Osteocyte (in vitro differentiated cells): ENCODE measurements around the gene OBP2B. TPM values are rescaled to one million over a fixed set of nuclear protein-coding genes. Genes with fewer than 3 reads are reported as not detected.
"Not testable (repeated sequence)": the region's sequence is repeated elsewhere in the genome, so short reads cannot be mapped to it uniquely, and the experiment has no call there.

ENCODE experiments used
- DNase-seq: peaks from one replicate; pipeline ENCODE4 v3.0.0; 2021; ENCODE audit warnings: mixed read lengths; ENCODE audit not compliant: unreplicated experiment; ENCODE audit errors: extremely low spot score
- H3K27ac Mint-ChIP-seq: one replicate; pipeline ENCODE4 v1.8.0; 2021; ENCODE audit warnings: mild to moderate bottlenecking, mixed read lengths; ENCODE audit not compliant: unreplicated experiment
- H3K27me3 Mint-ChIP-seq: one replicate; pipeline ENCODE4 v1.8.0; 2021; ENCODE audit warnings: mixed read lengths; ENCODE audit not compliant: unreplicated experiment
- H3K36me3 Mint-ChIP-seq: one replicate; pipeline ENCODE4 v1.8.0; 2021; ENCODE audit warnings: mixed read lengths; ENCODE audit not compliant: unreplicated experiment
- H3K4me1 Mint-ChIP-seq: one replicate; pipeline ENCODE4 v1.8.0; 2021; ENCODE audit warnings: mixed read lengths; ENCODE audit not compliant: unreplicated experiment
- H3K4me3 Mint-ChIP-seq: one replicate; pipeline ENCODE4 v1.8.0; 2021; ENCODE audit warnings: mild to moderate bottlenecking, moderate library complexity, mixed read lengths; ENCODE audit not compliant: unreplicated experiment
- H3K9me3 Mint-ChIP-seq: one replicate; pipeline ENCODE4 v1.8.0; 2021; ENCODE audit warnings: mixed read lengths; ENCODE audit not compliant: unreplicated experiment
- total RNA-seq: library from RNA; stranded (reverse); gene quantifications from 2 replicates; pipeline ENCODE4 v1.2.1, GENCODE V29; 2021
- TF ChIP-seq, protein P1 (sequence below): fragments of 200-600 bp; sonication (generic); IDR thresholded peaks from 2 replicates; pipeline ENCODE4 v1.5.0; 2021; ENCODE audit warnings: antibody characterized with exemption, mild to moderate bottlenecking, moderate library complexity

Gene OBP2B
- total RNA-seq, 1 donor from 2014 or later, result not detected

DNA sequence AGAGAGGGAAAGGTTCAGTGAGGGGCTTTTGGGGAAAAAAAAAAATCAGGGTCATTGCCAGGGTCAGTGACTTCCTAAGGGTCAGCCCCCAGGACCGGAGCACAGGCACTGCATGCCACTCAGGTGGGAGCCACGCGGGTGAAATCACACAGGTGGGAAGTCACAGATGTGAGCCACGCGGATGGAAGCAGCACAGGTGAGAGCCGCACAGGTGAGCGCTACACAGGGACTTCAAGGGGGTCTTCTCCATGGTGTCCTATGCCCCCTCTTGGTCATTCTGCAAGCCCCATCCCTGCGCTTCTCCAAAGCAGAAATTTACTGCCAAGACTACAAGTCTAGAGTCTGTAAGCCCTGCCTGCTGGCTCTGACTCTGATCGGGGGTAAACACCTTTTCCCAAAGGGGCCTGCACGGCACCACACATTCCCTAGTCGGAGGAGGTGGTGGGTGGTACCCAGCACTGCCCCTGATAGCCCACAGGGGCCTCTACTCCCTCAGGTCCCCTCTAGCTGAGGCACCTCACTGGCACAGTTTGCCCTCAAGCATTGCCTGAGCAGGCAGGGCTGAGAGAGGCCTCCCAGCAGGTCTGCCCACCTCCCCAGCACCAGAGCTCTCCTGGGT, 18.3 kb upstream of the OBP2B start:
- TF ChIP-seq, protein P1, sequence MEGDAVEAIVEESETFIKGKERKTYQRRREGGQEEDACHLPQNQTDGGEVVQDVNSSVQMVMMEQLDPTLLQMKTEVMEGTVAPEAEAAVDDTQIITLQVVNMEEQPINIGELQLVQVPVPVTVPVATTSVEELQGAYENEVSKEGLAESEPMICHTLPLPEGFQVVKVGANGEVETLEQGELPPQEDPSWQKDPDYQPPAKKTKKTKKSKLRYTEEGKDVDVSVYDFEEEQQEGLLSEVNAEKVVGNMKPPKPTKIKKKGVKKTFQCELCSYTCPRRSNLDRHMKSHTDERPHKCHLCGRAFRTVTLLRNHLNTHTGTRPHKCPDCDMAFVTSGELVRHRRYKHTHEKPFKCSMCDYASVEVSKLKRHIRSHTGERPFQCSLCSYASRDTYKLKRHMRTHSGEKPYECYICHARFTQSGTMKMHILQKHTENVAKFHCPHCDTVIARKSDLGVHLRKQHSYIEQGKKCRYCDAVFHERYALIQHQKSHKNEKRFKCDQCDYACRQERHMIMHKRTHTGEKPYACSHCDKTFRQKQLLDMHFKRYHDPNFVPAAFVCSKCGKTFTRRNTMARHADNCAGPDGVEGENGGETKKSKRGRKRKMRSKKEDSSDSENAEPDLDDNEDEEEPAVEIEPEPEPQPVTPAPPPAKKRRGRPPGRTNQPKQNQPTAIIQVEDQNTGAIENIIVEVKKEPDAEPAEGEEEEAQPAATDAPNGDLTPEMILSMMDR, result no peak
- DNase-seq, result peak; percentile 80
- Mint-ChIP-seq H3K4me1 (no peaks in the 10 kb centered on the region), H3K36me3 (no peaks in the 10 kb centered on the region), H3K4me3 (no peak overlapping the region), H3K27me3 (peaks cover 29% of the 10 kb centered on the region), H3K9me3 (no peaks in the 10 kb centered on the region), H3K27ac (no peak overlapping the region)

DNA sequence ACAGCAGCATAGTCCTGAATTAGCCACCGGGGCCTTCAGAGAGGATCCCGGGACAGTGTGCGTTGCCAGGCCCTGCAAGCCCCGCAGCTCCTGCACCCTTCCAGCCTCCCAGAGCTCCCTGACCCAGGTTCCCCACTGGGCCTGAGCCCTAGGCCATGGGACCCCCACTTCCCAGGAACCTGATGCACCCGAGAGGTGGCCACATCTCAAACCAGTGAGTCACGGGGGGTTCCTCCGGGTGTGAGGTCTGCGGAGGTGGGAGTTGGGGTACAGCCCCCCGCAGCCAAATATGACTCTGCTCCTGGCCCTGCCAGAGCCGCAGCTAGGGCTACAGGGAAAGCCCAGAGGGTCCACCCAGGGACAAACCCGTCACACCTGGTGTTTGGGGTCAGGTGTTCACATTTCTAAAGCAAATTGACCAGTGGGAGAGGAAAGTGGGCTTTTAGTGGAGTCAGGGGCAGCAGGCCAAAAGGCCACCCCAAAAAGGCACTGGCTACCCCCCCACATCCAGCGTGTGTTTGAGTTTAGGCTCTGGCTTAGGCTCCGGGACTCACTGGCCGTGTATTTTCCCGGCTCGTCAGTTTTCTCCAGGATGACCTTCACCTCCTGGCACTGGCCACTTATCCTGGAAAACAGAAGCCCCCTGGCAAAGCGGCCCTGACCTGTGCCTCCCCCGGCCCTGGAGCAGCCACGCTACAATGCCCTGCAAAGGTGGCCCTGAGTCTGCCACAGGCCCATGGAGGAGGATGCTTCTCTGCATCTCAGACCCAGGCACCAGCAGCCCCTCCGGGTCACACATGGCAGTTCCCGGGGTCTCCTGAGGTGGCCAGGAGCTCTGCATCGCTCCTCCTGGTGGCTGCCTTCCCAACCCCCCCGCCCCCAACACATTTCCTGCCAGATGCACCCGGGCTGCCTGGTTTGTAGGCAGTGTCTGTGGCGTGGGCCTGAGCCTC, 17.4 kb upstream of the OBP2B start:
- no peaks in the 10 kb centered on the region for H3K36me3 Mint-ChIP-seq
- TF ChIP-seq, protein P1, result no peak
- no peaks in the 10 kb centered on the region for H3K9me3 Mint-ChIP-seq
- H3K4me3 Mint-ChIP-seq, result no peak overlapping the region
- no peak overlapping the region for H3K27ac Mint-ChIP-seq
- no peak for DNase-seq
- no peaks in the 10 kb centered on the region for H3K4me1 Mint-ChIP-seq
- H3K27me3 Mint-ChIP-seq, result peaks cover 23% of the 10 kb centered on the region

DNA sequence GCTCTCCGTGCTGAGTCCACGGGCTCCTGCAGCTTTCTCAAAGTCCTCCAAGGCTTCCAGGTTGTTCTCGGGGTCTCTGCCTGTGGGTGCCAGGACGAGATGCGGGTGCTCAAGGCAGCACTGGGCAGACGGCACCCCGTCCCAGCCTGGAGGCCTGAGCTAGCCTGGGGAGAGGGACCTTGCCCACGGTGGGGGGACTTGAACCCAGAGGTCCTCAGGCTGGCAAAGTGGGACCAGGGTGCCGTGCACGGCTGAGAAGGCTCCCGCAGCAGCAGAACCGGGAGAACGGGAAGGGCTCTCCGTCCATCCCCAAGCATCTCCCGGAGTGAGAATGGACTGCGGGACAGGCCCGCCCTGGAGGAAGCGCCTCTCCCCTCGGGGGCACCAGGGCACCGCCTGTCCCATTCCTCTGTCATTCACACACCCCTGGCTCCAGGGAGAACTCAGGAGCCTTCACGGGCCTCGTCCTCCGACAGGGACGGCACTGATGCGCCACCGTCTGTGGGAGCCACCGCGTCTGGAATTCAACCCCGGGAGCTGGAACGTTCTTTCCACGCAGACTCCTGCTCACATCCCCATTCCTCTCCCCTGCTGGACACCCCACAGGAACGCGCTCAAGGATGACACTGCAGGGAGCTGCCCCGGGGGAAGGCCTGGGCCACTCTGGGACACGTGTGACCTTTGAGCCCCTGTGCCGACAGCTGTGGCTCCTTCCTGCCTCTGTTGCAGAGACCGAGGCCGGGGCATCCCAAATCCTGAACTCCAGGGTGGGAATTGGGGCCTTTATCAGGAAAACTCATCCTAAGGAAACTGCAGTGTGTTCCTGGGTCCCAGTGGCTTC, 16.3 kb upstream of the OBP2B start:
- TF ChIP-seq, protein P1, result no peak

DNA sequence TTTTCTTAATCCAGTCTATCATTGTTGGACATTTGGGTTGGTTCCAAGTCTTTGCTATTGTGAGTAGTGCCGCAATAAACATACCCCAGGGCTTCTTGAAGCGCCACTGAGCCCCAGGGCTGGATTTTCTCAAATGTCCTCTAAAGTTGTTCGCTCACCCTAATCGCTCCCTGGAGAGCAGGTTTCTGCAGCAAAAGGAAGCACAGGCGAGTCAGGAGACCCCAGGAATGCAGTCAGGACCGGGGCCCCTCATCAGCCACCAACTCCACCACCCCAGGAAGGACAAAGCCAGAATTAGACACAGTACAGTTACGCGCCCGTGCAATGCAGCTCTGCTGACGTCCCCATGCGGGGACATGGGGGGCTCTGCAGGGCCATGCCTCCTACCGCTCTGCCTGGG, 15.7 kb upstream of the OBP2B start:
- H3K4me3 Mint-ChIP-seq, result no peak overlapping the region
- no peaks in the 10 kb centered on the region for H3K36me3 Mint-ChIP-seq
- DNase-seq, result no peak
- H3K4me1 Mint-ChIP-seq, result no peaks in the 10 kb centered on the region
- TF ChIP-seq, protein P1, result no peak
- H3K27ac Mint-ChIP-seq, result no peak overlapping the region
- H3K9me3 Mint-ChIP-seq, result no peaks in the 10 kb centered on the region
- peaks cover 22% of the 10 kb centered on the region for H3K27me3 Mint-ChIP-seq

More for the DNA sequence above, 16.3 kb upstream of the OBP2B start:
- Mint-ChIP-seq H3K36me3 (no peaks in the 10 kb centered on the region), H3K4me3 (no peak overlapping the region), H3K4me1 (no peaks in the 10 kb centered on the region), H3K9me3 (no peaks in the 10 kb centered on the region), H3K27ac (no peak overlapping the region), H3K27me3 (peaks cover 21% of the 10 kb centered on the region)
- no peak for DNase-seq

DNA sequence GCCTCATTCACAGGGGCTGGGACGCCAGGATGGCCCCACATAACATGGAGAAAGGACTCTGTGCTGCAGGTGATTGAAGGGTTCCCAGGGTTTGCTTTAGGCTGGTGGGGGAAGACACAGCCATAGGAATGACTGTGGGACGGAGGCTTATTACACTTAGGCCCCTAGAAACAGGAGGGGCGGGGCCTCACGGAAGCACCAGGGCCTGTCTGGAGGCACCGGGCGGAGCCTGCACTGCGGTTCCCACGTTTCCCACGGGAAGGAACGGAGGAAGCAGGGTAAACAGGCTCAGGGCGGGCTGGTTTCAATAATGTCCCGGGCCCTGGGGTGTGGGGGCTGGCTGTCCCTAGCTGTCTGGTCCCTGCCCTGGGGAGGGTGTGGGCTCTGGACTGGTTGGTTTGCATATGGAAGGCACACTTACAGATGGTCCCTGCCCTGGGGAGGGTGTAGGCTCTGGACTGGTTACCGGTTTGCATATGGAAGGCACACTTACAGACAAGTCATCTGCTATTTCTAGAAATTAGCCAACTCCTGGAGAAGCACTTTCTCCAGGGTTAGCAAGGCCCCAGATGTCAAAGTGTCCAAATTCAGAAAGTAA, 14.2 kb upstream of the OBP2B start:
- not testable (repeated sequence) for H3K36me3 Mint-ChIP-seq, H3K9me3 Mint-ChIP-seq, H3K27ac Mint-ChIP-seq, H3K4me3 Mint-ChIP-seq, DNase-seq, H3K4me1 Mint-ChIP-seq
- peaks cover 36% of the 10 kb centered on the region for H3K27me3 Mint-ChIP-seq

DNA sequence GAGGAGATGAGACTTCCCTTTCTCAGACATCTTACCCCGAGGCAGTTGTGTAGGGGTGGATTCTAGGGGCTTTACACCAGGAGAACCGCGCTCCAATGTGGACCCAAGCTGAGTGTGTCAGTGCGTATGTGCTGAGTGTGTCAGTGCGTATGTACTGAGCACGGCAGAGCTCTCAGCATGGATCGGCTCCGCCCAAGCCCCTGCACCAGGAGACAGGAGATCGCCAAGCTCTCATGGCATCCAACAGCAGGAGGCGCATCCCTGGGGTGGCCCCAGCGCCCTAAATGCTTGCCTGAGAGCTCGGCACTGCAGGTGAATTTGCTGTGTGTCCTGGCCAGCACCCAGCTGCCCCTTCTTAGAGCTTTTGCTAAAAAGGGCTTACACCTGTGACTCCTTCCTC, 12.9 kb upstream of the OBP2B start:
- not testable (repeated sequence) for H3K9me3 Mint-ChIP-seq, H3K36me3 Mint-ChIP-seq, H3K4me3 Mint-ChIP-seq, H3K4me1 Mint-ChIP-seq, H3K27ac Mint-ChIP-seq
- peaks cover 46% of the 10 kb centered on the region for H3K27me3 Mint-ChIP-seq
- peak; percentile 66 for DNase-seq
